ENCODE results near the gene TTLL10.

DNA sequence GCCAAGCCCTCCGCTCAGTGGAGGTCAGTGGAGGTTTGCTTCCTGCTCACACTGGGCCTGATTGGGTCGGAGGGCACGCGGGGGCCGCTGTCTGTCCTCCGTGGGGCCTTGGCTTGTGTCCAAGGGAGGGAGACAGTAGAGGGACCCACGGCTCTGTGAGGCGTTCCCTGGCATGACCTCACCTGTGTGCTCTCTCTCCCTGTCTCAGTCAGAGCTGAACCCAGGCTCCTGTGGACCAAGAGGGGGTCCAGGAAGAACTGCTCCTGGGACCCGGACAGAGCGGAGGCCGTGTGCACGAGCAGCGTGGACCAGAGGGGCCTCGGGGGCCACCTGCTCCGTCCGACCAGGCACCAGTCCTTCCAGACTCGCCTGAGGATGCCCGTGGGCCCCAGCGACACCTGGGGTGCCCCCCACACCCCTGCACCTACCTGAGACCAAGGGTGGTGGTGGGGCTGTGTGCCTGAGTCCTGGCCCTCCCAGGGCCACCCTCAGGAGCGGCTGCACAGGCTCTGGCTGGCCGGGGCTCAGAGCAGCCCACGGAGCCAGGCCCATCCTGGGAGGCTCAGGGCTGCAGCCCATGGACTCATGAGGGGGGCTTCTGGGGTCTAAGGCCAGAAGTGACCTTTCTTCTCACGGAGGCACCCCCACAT is 13.3 kb upstream of the TTLL10 start:
- TF ChIP-seq, protein P1, sequence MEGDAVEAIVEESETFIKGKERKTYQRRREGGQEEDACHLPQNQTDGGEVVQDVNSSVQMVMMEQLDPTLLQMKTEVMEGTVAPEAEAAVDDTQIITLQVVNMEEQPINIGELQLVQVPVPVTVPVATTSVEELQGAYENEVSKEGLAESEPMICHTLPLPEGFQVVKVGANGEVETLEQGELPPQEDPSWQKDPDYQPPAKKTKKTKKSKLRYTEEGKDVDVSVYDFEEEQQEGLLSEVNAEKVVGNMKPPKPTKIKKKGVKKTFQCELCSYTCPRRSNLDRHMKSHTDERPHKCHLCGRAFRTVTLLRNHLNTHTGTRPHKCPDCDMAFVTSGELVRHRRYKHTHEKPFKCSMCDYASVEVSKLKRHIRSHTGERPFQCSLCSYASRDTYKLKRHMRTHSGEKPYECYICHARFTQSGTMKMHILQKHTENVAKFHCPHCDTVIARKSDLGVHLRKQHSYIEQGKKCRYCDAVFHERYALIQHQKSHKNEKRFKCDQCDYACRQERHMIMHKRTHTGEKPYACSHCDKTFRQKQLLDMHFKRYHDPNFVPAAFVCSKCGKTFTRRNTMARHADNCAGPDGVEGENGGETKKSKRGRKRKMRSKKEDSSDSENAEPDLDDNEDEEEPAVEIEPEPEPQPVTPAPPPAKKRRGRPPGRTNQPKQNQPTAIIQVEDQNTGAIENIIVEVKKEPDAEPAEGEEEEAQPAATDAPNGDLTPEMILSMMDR (conservative IDR thresholded peaks at IDR 0.05; ENCODE audit: low read depth, low read length): no peak
- no peak for TF ChIP-seq BHLHE40 (IDR thresholded peaks at IDR 0.05; ENCODE audit: low read depth, low read length)
- TF ChIP-seq POLR2A (IDR thresholded peaks at IDR 0.05; ENCODE audit: low read depth, low read length): no peak
- TF ChIP-seq FOS (IDR thresholded peaks at IDR 0.05; ENCODE audit: low read depth, low read length): no peak
- TF ChIP-seq RCOR1 (IDR thresholded peaks at IDR 0.05; ENCODE audit: insufficient replicate concordance, low read length): no peak
- TF ChIP-seq CEBPB (IDR thresholded peaks at IDR 0.05; ENCODE audit: low read depth, low read length): no peak
- no peak for TF ChIP-seq RAD21 (IDR thresholded peaks at IDR 0.05; ENCODE audit: low read length)
- TF ChIP-seq, protein P2, sequence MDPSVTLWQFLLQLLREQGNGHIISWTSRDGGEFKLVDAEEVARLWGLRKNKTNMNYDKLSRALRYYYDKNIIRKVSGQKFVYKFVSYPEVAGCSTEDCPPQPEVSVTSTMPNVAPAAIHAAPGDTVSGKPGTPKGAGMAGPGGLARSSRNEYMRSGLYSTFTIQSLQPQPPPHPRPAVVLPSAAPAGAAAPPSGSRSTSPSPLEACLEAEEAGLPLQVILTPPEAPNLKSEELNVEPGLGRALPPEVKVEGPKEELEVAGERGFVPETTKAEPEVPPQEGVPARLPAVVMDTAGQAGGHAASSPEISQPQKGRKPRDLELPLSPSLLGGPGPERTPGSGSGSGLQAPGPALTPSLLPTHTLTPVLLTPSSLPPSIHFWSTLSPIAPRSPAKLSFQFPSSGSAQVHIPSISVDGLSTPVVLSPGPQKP (IDR thresholded peaks at IDR 0.05; ENCODE audit: borderline replicate concordance, low read depth, low read length): no peak
- TF ChIP-seq, protein P3, sequence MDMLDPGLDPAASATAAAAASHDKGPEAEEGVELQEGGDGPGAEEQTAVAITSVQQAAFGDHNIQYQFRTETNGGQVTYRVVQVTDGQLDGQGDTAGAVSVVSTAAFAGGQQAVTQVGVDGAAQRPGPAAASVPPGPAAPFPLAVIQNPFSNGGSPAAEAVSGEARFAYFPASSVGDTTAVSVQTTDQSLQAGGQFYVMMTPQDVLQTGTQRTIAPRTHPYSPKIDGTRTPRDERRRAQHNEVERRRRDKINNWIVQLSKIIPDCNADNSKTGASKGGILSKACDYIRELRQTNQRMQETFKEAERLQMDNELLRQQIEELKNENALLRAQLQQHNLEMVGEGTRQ (IDR thresholded peaks at IDR 0.05; ENCODE audit: low read depth, low read length): no peak
